GM12878 (cell line): ENCODE measurements around the gene CD63. TPM values are rescaled to one million over a fixed set of nuclear protein-coding genes. Genes with fewer than 3 reads are reported as not detected.
A peak's percentile ranks its signal among the peaks of the same experiment; 100 is the strongest.

Experiments
- BCL11A ChIP-seq: IDR thresholded peaks from 2 replicates; pipeline ENCODE4 v1.6.1; 2011; ENCODE audit warnings: low read depth, low read length
- BMI1 ChIP-seq: fragments of 450-650 bp; IDR thresholded peaks from 2 replicates; pipeline ENCODE4 v1.6.1; 2016; ENCODE audit warnings: mild to moderate bottlenecking, moderate library complexity, borderline replicate concordance
- CEBPB ChIP-seq, 2 experiments: fragments of 150-350 bp in 1 of 2; IDR thresholded peaks; 2 replicates each; pipeline ENCODE4 v1.6.1; 2012 to 2014; ENCODE audit warnings: low read depth in 2 of 2, low read length in 2 of 2, borderline replicate concordance in 1 of 2, inconsistent platforms in 1 of 2
- CREM ChIP-seq: IDR thresholded peaks from 2 replicates; pipeline ENCODE4 v1.6.1; 2014; ENCODE audit warnings: antibody characterized with exemption, low read depth
- IKZF1 ChIP-seq: fragments of 450-650 bp; conservative IDR thresholded peaks from 2 replicates; pipeline ENCODE4 v1.6.1; 2017; ENCODE audit warnings: antibody characterized with exemption, mild to moderate bottlenecking
- IKZF2 ChIP-seq, 2 experiments: fragments of 450-650 bp; IDR thresholded peaks; 2 replicates each; pipeline ENCODE4 v1.6.1; 2017; ENCODE audit warnings: mild to moderate bottlenecking in 2 of 2, moderate library complexity in 2 of 2
- NFXL1 ChIP-seq: fragments of 450-650 bp; IDR thresholded peaks from 2 replicates; pipeline ENCODE4 v1.6.1; 2017; ENCODE audit warnings: antibody characterized with exemption, mild to moderate bottlenecking, borderline replicate concordance
- RAD21 ChIP-seq: IDR thresholded peaks from 2 replicates; pipeline ENCODE4 v1.6.1; 2011; ENCODE audit warnings: mild to moderate bottlenecking, low read depth, low read length, moderate library complexity; ENCODE audit not compliant: insufficient read depth
- SMARCA5 ChIP-seq: fragments of 450-650 bp; IDR thresholded peaks from 2 replicates; pipeline ENCODE4 v1.6.1; 2017; ENCODE audit warnings: mild to moderate bottlenecking
- WRNIP1 ChIP-seq: IDR thresholded peaks from 2 replicates; pipeline ENCODE4 v1.6.1; 2011; ENCODE audit warnings: low read depth, low read length, improper control_type of control experiment, borderline replicate concordance
- ZNF207 ChIP-seq: fragments of 450-650 bp; IDR thresholded peaks from 2 replicates; pipeline ENCODE4 v1.6.1; 2014; ENCODE audit warnings: antibody characterized with exemption, mild to moderate bottlenecking, borderline replicate concordance
- ZZZ3 ChIP-seq: IDR thresholded peaks from 2 replicates; pipeline ENCODE4 v1.6.1; 2011; ENCODE audit warnings: low read depth; ENCODE audit not compliant: control insufficient read depth, insufficient read length
- polyA plus RNA-seq, 11 experiments: library from polyadenylated mRNA; depleted of rRNA in 4 of 11; unstranded in 6 of 11; stranded (reverse) in 5 of 11; fragments of >200 nt; fragmentation: Nextera tagmentation in 4 of 11; fragmentation: Illumina TruSeq in 1 of 11; extraction: Ambion mirVana in 4 of 11; extraction: Trizol in 1 of 11; gene quantifications; 1 replicate in 1 of 11; 2 replicates in 10 of 11; pipeline versions ENCODE4 v1.2.1 to v1.2.3, GENCODE V29; 2011 to 2016; ENCODE audit warnings: inconsistent platforms in 2 of 11, missing spikeins in 2 of 11, low read depth in 1 of 11
- total RNA-seq, 4 experiments: library from RNA; depleted of rRNA in 3 of 4; stranded (reverse); fragments of >200 nt in 3 of 4; fragmentation: Illumina TruSeq in 1 of 4; extraction: Trizol in 1 of 4; gene quantifications; 2 replicates each; pipeline versions ENCODE4 v1.2.1 to v1.2.3, GENCODE V29; 2013 to 2021
- TF ChIP-seq, protein P1 (sequence below): fragments of 450-650 bp; formaldehyde crosslinking; IDR thresholded peaks from 2 replicates; pipeline ENCODE4 v1.4.0; 2020; ENCODE audit warnings: mild to moderate bottlenecking, moderate library complexity
- TF ChIP-seq, protein P2 (sequence below): fragments of 450-650 bp; IDR thresholded peaks from 2 replicates; pipeline ENCODE4 v1.6.1; 2016; ENCODE audit warnings: mild to moderate bottlenecking
- TF ChIP-seq, protein P3 (sequence below): IDR thresholded peaks from 2 replicates; pipeline ENCODE4 v1.6.1; 2012; ENCODE audit warnings: mild to moderate bottlenecking, low read depth, low read length
- TF ChIP-seq, protein P4 (sequence below): IDR thresholded peaks from 2 replicates; pipeline ENCODE4 v1.6.1; 2011; ENCODE audit warnings: low read depth, low read length, improper control_type of control experiment, borderline replicate concordance
- TF ChIP-seq, protein P5 (sequence below): fragments of 450-650 bp; conservative IDR thresholded peaks from 2 replicates; pipeline ENCODE4 v1.6.1; 2017; ENCODE audit warnings: mild to moderate bottlenecking, moderate library complexity

The CD63 gene
- total and polyA plus RNA-seq, 10 of the 15 experiments (the other 5 are each of a cell fraction or from before 2014, with no cell fraction given): 147 to 220 (median 183) TPM

DNA sequence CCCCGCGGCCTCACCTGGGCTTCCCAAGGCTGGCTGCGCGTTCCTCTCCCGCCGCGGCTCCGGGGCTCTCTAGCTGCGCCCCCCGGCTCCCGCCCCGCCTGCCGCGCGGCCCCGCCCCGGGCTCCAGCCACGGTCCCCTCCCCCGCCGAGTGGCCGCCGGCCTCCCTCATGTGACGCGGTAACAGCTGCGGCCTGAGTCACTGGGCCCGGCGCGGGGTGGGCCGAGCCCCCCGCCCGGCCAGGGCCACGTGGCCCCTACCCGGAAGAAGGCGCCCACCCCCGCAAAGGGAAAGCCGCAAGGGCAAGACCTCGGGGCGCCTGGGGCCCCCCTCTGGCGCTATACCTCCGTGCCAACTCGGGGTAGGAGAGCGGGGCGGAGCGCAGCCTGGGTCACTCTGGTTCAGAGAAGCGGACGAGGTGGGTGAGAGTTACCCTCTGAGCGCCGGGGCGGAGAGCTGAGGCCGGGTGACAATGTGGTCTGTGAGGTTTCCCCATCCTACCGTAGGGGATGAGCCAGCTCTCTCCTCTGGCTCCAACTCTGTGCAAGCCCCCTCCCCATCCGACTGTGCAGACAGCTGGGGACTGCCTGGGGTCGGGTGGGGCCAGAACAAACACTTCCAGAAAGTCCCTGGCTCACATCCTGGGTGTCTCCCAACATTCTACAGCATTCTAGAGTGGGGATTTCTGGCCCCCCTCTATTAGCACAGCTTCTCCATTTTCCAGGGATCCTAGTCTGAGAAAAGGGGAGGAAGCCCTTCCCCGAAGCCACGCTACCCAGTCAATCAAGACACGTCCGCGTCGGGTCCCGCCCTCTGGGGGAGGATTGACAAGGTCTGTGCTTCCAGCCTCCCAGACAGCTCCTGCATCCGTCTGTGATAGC is at the start of gene CD63 (continued):
- TF ChIP-seq NFXL1: no peak
- TF ChIP-seq CEBPB (IDR thresholded peaks at IDR 0.05; ENCODE audit: borderline replicate concordance in 1 of 2, low read depth in 2 of 2, low read length in 2 of 2): peak in 1 of 2 experiments; percentile 10; a peak in 1 of 4 replicates
- peak; percentile 63; the same call in 1 of the 2 replicates for TF ChIP-seq SMARCA5
- TF ChIP-seq WRNIP1: no peak
- TF ChIP-seq RAD21: no peak
- no peak for TF ChIP-seq BCL11A
- TF ChIP-seq, protein P1, sequence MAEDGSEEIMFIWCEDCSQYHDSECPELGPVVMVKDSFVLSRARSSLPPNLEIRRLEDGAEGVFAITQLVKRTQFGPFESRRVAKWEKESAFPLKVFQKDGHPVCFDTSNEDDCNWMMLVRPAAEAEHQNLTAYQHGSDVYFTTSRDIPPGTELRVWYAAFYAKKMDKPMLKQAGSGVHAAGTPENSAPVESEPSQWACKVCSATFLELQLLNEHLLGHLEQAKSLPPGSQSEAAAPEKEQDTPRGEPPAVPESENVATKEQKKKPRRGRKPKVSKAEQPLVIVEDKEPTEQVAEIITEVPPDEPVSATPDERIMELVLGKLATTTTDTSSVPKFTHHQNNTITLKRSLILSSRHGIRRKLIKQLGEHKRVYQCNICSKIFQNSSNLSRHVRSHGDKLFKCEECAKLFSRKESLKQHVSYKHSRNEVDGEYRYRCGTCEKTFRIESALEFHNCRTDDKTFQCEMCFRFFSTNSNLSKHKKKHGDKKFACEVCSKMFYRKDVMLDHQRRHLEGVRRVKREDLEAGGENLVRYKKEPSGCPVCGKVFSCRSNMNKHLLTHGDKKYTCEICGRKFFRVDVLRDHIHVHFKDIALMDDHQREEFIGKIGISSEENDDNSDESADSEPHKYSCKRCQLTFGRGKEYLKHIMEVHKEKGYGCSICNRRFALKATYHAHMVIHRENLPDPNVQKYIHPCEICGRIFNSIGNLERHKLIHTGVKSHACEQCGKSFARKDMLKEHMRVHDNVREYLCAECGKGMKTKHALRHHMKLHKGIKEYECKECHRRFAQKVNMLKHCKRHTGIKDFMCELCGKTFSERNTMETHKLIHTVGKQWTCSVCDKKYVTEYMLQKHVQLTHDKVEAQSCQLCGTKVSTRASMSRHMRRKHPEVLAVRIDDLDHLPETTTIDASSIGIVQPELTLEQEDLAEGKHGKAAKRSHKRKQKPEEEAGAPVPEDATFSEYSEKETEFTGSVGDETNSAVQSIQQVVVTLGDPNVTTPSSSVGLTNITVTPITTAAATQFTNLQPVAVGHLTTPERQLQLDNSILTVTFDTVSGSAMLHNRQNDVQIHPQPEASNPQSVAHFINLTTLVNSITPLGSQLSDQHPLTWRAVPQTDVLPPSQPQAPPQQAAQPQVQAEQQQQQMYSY: no peak
- TF ChIP-seq CREM: peak; percentile 56
- TF ChIP-seq, protein P2, sequence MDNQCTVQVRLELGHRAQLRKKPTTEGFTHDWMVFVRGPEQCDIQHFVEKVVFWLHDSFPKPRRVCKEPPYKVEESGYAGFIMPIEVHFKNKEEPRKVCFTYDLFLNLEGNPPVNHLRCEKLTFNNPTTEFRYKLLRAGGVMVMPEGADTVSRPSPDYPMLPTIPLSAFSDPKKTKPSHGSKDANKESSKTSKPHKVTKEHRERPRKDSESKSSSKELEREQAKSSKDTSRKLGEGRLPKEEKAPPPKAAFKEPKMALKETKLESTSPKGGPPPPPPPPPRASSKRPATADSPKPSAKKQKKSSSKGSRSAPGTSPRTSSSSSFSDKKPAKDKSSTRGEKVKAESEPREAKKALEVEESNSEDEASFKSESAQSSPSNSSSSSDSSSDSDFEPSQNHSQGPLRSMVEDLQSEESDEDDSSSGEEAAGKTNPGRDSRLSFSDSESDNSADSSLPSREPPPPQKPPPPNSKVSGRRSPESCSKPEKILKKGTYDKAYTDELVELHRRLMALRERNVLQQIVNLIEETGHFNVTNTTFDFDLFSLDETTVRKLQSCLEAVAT: peak; percentile 59; the same call in 1 of the 2 replicates
- no peak for TF ChIP-seq ZNF207
- peak in 1 of 2 experiments; percentile 52 for TF ChIP-seq IKZF2 (IDR thresholded peaks at IDR 0.05)
- no peak for TF ChIP-seq ZZZ3
- TF ChIP-seq, protein P3, sequence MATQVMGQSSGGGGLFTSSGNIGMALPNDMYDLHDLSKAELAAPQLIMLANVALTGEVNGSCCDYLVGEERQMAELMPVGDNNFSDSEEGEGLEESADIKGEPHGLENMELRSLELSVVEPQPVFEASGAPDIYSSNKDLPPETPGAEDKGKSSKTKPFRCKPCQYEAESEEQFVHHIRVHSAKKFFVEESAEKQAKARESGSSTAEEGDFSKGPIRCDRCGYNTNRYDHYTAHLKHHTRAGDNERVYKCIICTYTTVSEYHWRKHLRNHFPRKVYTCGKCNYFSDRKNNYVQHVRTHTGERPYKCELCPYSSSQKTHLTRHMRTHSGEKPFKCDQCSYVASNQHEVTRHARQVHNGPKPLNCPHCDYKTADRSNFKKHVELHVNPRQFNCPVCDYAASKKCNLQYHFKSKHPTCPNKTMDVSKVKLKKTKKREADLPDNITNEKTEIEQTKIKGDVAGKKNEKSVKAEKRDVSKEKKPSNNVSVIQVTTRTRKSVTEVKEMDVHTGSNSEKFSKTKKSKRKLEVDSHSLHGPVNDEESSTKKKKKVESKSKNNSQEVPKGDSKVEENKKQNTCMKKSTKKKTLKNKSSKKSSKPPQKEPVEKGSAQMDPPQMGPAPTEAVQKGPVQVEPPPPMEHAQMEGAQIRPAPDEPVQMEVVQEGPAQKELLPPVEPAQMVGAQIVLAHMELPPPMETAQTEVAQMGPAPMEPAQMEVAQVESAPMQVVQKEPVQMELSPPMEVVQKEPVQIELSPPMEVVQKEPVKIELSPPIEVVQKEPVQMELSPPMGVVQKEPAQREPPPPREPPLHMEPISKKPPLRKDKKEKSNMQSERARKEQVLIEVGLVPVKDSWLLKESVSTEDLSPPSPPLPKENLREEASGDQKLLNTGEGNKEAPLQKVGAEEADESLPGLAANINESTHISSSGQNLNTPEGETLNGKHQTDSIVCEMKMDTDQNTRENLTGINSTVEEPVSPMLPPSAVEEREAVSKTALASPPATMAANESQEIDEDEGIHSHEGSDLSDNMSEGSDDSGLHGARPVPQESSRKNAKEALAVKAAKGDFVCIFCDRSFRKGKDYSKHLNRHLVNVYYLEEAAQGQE: peak; percentile 37; the same call in 1 of the 2 replicates
- no peak for TF ChIP-seq BMI1
- TF ChIP-seq IKZF1: peak; percentile 73
- TF ChIP-seq, protein P4, sequence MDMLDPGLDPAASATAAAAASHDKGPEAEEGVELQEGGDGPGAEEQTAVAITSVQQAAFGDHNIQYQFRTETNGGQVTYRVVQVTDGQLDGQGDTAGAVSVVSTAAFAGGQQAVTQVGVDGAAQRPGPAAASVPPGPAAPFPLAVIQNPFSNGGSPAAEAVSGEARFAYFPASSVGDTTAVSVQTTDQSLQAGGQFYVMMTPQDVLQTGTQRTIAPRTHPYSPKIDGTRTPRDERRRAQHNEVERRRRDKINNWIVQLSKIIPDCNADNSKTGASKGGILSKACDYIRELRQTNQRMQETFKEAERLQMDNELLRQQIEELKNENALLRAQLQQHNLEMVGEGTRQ: peak; percentile 78
- TF ChIP-seq, protein P5, sequence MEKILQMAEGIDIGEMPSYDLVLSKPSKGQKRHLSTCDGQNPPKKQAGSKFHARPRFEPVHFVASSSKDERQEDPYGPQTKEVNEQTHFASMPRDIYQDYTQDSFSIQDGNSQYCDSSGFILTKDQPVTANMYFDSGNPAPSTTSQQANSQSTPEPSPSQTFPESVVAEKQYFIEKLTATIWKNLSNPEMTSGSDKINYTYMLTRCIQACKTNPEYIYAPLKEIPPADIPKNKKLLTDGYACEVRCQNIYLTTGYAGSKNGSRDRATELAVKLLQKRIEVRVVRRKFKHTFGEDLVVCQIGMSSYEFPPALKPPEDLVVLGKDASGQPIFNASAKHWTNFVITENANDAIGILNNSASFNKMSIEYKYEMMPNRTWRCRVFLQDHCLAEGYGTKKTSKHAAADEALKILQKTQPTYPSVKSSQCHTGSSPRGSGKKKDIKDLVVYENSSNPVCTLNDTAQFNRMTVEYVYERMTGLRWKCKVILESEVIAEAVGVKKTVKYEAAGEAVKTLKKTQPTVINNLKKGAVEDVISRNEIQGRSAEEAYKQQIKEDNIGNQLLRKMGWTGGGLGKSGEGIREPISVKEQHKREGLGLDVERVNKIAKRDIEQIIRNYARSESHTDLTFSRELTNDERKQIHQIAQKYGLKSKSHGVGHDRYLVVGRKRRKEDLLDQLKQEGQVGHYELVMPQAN: peak; percentile 94
